ENCODE measurements around the gene PLEKHG4B. TPM values are rescaled to one million over a fixed set of nuclear protein-coding genes. Genes with fewer than 3 reads are reported as not detected.

Gene PLEKHG4B
- polyA plus RNA-seq, 3 donors = not detected

DNA sequence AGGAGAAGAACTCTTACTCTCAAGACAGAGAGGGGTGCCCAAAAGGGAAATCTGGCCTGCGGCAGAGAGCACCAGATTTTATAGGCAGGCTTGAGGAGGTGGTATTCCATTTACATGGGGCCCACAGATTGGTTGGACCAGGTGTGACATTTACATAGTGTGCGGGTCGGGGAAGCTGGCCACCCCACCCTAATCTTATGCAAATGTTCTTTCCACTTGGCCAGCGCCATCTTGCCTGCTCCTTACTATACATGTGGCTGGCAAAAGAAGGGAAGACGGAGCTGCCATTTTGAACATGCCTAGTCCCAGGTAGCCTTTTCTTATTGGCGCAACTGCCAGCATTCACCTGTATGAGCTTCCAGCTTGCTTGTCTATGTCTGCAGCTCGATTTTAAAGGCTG lies 34.8 kb downstream of the PLEKHG4B start:
- peaks cover 7% of the 10 kb centered on the region for H3K4me1 Mint-ChIP-seq
- no peaks in the 10 kb centered on the region for H3K36me3 Mint-ChIP-seq
- intact Hi-C loops (cut with micrococcal nuclease) = no loop called here

DNA sequence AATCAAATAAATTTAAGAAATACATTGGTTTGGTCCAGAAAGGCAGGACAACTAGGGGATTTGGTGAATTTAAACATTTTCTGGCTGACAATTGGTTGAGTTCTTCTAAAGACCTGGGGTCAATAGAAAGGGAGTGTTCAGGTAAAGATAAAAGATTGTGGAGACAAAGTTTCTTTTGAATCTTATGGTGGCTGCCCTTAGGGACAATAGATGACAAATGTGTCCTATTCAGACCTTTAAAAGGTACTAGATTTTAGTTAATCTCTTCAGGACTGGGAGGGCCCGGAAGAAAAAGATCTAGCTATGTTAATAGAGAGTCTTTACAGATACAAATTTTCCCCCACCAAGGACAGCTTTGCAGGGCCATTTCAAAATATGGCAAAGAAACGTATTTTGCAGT lies 35.9 kb downstream of the PLEKHG4B start:
- Mint-ChIP-seq H3K4me3 (no peak overlapping the region), H3K4me1 (peaks cover 7% of the 10 kb centered on the region), H3K9me3 (peaks cover 0 to 20% (median 13%) of the 10 kb centered on the region in 7 donors), H3K27me3 (ENCODE audit: low read depth in 3 of 3) (peaks cover 3% of the 10 kb centered on the region in 3 donors), H3K27ac (no peak overlapping the region), H3K36me3 (no peaks in the 10 kb centered on the region)
- DNase-seq = no peak
- Histone ChIP-seq H3K4me1 (ENCODE audit: control insufficient read depth in 1 of 2, insufficient read depth in 2 of 2, low read length in 2 of 2) (peaks cover 0 to 4% of the 10 kb centered on the region in 2 donors), H3K9ac (ENCODE audit: insufficient read depth, low read length, poor library complexity, severe bottlenecking) (no peak overlapping the region), H4K20me1 (ENCODE audit: insufficient read depth, low read length) (no peaks in the 10 kb centered on the region), H3K36me3 (replicated peaks in 1 of 2; ENCODE audit: control insufficient read depth in 1 of 2, insufficient read depth in 2 of 2, low read length in 2 of 2) (no peaks in the 10 kb centered on the region), H3K4me3 (replicated peaks in 1 of 3; ENCODE audit: low read depth in 2 of 3, low read length in 3 of 3) (no peak overlapping the region), H3K79me2 (ENCODE audit: insufficient read depth, low read length) (no peaks in the 10 kb centered on the region), H2AFZ (ENCODE audit: insufficient read depth, low read depth, low read length, poor library complexity, severe bottlenecking) (no peak overlapping the region), H3K9me3 (replicated peaks in 1 of 2; ENCODE audit: control insufficient read depth in 1 of 2, insufficient read depth in 1 of 2, low read length in 2 of 2) (peaks cover 4 to 8% of the 10 kb centered on the region in 2 donors), H3K27me3 (ENCODE audit: control insufficient read depth in 2 of 2, insufficient read depth in 2 of 2, low read length in 2 of 2) (no peaks in the 10 kb centered on the region), H3K27ac (ENCODE audit: low read depth in 1 of 2, low read length in 2 of 2) (no peak overlapping the region), H3K4me2 (replicated peaks; ENCODE audit: extremely low read depth, low read length, poor library complexity, severe bottlenecking) (no peak overlapping the region)
- intact Hi-C loops (cut with micrococcal nuclease) = no loop called here
- TF ChIP-seq, protein P1, sequence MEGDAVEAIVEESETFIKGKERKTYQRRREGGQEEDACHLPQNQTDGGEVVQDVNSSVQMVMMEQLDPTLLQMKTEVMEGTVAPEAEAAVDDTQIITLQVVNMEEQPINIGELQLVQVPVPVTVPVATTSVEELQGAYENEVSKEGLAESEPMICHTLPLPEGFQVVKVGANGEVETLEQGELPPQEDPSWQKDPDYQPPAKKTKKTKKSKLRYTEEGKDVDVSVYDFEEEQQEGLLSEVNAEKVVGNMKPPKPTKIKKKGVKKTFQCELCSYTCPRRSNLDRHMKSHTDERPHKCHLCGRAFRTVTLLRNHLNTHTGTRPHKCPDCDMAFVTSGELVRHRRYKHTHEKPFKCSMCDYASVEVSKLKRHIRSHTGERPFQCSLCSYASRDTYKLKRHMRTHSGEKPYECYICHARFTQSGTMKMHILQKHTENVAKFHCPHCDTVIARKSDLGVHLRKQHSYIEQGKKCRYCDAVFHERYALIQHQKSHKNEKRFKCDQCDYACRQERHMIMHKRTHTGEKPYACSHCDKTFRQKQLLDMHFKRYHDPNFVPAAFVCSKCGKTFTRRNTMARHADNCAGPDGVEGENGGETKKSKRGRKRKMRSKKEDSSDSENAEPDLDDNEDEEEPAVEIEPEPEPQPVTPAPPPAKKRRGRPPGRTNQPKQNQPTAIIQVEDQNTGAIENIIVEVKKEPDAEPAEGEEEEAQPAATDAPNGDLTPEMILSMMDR (IDR thresholded peaks at IDR 0.05) = no peak
- WGBS (ENCODE audit: insufficient coverage) = no CpG with 5 or more reads among the region's 2 CpGs

More for the DNA sequence above, 34.8 kb downstream of the PLEKHG4B start:
- H3K27ac Mint-ChIP-seq = no peak overlapping the region
- peaks cover 0 to 4% of the 10 kb centered on the region in 2 donors for H3K4me1 ChIP-seq (ENCODE audit: control insufficient read depth in 1 of 2, insufficient read depth in 2 of 2, low read length in 2 of 2)
- WGBS (ENCODE audit: insufficient coverage) = 94% methylated on average over 3 of the region's 7 CpGs
- no peaks in the 10 kb centered on the region for H3K27me3 ChIP-seq (ENCODE audit: control insufficient read depth in 2 of 2, insufficient read depth in 2 of 2, low read length in 2 of 2)
- H3K9ac ChIP-seq (ENCODE audit: insufficient read depth, low read length, poor library complexity, severe bottlenecking) = no peak overlapping the region
- no peak overlapping the region for H3K4me2 ChIP-seq (replicated peaks; ENCODE audit: extremely low read depth, low read length, poor library complexity, severe bottlenecking)
- no peaks in the 10 kb centered on the region for H4K20me1 ChIP-seq (ENCODE audit: insufficient read depth, low read length)
- H3K4me3 Mint-ChIP-seq = no peak overlapping the region
- no peak overlapping the region for H3K4me3 ChIP-seq (replicated peaks in 1 of 3; ENCODE audit: low read depth in 2 of 3, low read length in 3 of 3)
- TF ChIP-seq, protein P1 (IDR thresholded peaks at IDR 0.05) = no peak
- H3K36me3 ChIP-seq (replicated peaks in 1 of 2; ENCODE audit: control insufficient read depth in 1 of 2, insufficient read depth in 2 of 2, low read length in 2 of 2) = no peaks in the 10 kb centered on the region
- peaks cover 4 to 8% of the 10 kb centered on the region in 2 donors for H3K9me3 ChIP-seq (replicated peaks in 1 of 2; ENCODE audit: control insufficient read depth in 1 of 2, insufficient read depth in 1 of 2, low read length in 2 of 2)
- H2AFZ ChIP-seq (ENCODE audit: insufficient read depth, low read depth, low read length, poor library complexity, severe bottlenecking) = no peak overlapping the region
- H3K27me3 Mint-ChIP-seq (ENCODE audit: low read depth in 3 of 3) = peaks cover 2 to 3% (median 3%) of the 10 kb centered on the region in 3 donors
- no peak overlapping the region for H3K27ac ChIP-seq (ENCODE audit: low read depth in 1 of 2, low read length in 2 of 2)
- no peak for DNase-seq
- peaks cover 2 to 26% (median 13%) of the 10 kb centered on the region in 7 donors for H3K9me3 Mint-ChIP-seq
- H3K79me2 ChIP-seq (ENCODE audit: insufficient read depth, low read length) = no peaks in the 10 kb centered on the region

Data from CD14-positive monocyte (primary cell).